Activated T-cell treated with anti-CD3 and anti-CD28 coated beads, Interleukin-2, amount 50 U/mL, for 24 hours (primary cell): Measurements from ENCODE around the gene ALPI.
"Not testable (repeated sequence)": the region's sequence is repeated elsewhere in the genome, so short reads cannot be mapped to it uniquely, and the experiment has no call there.

Experiments
- DNase-seq: peaks from one replicate; pipeline ENCODE4 v3.0.0-alpha.2; 2020
- H3K27ac Mint-ChIP-seq: 2 replicates; pipeline ENCODE4 v1.8.0; 2020; ENCODE audit warnings: mild to moderate bottlenecking, mixed read lengths
- H3K27me3 Mint-ChIP-seq: 2 replicates; pipeline ENCODE4 v1.8.0; 2020; ENCODE audit warnings: mixed read lengths
- H3K36me3 Mint-ChIP-seq: 2 replicates; pipeline ENCODE4 v1.8.0; 2020; ENCODE audit warnings: low read depth, mixed read lengths
- H3K4me1 Mint-ChIP-seq: 2 replicates; pipeline ENCODE4 v1.8.0; 2020; ENCODE audit warnings: low read depth, mixed read lengths
- H3K4me3 Mint-ChIP-seq: 2 replicates; pipeline ENCODE4 v1.8.0; 2020; ENCODE audit warnings: mild to moderate bottlenecking, moderate library complexity, mixed read lengths
- H3K9me3 Mint-ChIP-seq: 2 replicates; pipeline ENCODE4 v1.8.0; 2020; ENCODE audit warnings: mixed read lengths

The ALPI gene

DNA sequence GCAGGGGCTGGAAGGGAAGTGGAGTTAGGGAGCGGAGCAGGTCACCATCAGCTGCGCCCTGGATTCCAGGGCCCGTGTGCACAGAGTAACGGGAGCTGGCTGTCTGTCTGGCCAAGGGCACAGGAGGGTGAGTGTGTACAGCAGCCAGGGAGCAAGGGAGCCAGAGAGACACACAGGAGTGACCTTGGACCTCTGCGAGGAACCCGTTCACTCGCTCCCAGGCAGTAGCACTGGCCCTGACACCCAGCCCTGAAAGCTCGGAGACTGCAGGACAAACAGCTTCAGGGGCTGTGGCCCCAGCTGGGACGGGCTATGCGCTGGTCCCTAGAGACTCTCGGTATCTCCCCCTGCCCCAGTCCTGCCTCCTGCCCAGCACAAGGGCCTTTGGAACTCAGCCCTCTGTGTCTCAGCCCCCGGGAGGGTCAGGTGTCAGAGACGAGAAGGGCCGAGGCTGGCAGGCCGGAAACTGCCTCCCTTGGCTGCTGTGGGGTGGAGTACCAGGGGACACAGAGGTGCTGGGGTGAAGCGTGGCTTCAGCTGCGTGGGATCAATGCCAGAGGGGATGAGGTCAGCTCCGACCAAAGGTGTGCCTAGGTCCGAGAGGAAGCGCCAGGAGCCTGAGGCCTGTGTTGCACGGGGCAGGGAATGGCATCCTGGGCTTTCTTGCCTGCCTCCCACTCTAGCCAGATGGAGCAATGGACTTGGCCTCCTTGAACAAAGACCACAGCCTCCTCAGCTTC, 12.1 kb upstream of the ALPI start:
- H3K27me3 Mint-ChIP-seq, DNase-seq, H3K36me3 Mint-ChIP-seq, H3K4me3 Mint-ChIP-seq, H3K9me3 Mint-ChIP-seq: not testable (repeated sequence)
- Mint-ChIP-seq H3K4me1 (peaks cover 10% of the 10 kb centered on the region), H3K27ac (peak overlapping the region; percentile 33)

DNA sequence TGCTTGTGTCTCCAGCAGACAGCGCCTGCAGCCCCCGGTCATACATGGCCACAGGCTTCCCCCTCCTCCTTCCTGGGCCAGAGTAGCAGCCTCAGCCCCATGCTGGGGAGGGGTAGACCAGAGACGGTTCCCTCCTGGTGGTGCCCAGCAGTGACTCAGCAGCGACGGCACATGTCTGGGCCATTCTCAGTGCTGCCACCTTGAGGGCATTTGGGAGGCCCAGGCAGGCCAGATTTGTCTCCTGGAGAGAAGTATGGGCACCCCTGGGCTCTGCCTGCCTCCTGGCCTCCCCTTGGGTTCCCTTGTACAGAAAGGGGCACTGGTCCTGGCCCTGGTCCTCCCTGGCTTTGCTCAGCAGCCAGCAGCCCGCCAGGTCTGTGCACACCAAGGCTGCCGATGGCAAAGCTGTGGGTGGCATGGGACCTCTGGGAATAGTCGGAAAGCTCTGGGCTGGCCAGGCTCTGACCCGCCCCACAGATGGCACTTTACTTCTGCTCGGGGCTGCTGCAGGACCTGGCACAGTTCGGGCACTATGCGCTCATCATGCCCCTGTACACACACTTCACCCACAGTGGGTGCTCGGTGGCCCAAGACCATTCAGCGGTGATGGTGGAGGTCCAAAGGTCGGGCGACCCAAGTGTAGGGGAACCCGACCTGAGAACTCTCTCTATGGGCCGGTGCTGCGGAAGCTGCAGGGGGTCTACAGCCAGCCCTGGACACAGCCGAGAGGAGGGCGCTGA, 11.4 kb upstream of the ALPI start:
- Mint-ChIP-seq H3K36me3 (no peaks in the 10 kb centered on the region), H3K9me3 (no peaks in the 10 kb centered on the region), H3K4me1 (peaks cover 10% of the 10 kb centered on the region), H3K4me3 (no peak overlapping the region), H3K27ac (peak overlapping the region; percentile 33), H3K27me3 (peaks cover 2% of the 10 kb centered on the region)
- DNase-seq: peak; percentile 80

- not testable (repeated sequence) for H3K27ac Mint-ChIP-seq, DNase-seq, H3K36me3 Mint-ChIP-seq, H3K27me3 Mint-ChIP-seq, H3K4me1 Mint-ChIP-seq, H3K4me3 Mint-ChIP-seq, H3K9me3 Mint-ChIP-seq
Measured at GRCh38 chr2:232445149-232445885, 10.6 kb upstream of the ALPI start.

DNA sequence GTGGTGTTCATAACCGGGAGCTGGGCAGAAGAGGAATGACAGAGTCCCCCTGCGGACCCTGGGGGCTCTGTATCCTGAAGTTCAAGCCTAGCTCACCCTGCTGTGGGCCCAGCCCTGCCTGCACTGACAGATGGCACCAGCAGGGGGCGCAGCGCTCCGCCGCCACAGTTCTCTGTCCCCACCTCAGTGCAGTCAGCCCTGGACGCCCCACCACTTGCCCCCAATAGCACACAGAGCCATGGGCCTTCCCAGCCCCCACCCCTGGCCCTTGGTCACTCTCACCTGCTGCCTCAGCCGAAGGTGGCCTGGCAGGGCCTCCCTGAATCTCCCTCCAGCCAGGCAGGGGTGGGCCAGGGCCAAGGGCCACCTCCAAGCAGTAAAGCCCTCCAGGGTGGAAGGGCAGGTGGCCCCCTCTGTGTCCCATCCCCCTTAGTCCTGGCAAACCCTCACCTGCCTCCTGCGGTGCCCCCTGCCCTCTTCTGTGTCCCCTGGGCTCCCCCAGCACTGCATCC, 9.6 kb upstream of the ALPI start:
- H3K4me1 Mint-ChIP-seq, H3K4me3 Mint-ChIP-seq, H3K27ac Mint-ChIP-seq, H3K27me3 Mint-ChIP-seq, H3K9me3 Mint-ChIP-seq, H3K36me3 Mint-ChIP-seq, DNase-seq: not testable (repeated sequence)

DNA sequence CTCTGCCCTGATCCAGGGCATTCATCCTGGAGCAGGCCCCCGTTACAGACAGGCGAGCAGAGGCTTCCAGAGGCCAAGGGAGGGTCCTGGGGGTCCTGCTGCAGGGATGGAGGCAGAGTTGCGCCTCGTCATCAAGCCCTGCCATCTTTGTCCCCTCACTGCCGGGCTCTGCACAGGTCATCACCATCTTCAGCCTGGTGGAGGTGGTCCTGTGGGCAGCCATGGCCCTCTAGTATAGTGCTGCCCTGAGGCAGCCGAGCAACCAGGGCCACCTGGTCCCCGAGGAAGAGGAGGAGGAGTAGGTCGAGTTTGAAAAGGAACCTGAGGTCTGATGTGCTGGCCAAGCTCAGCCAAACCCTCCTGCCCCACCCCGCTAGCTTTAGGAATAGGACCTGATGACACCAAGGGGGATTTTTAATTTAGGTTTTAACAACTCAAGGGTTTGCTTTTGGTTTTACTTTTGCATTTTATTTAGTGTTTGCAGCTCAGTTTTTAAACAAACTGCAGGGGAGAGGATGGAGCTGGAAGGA, 8.8 kb upstream of the ALPI start:
- H3K4me1 Mint-ChIP-seq: peaks cover 3% of the 10 kb centered on the region
- H3K4me3 Mint-ChIP-seq: no peak overlapping the region
- no peaks in the 10 kb centered on the region for H3K36me3 Mint-ChIP-seq
- H3K27ac Mint-ChIP-seq: no peak overlapping the region
- no peaks in the 10 kb centered on the region for H3K27me3 Mint-ChIP-seq
- no peak for DNase-seq
- no peaks in the 10 kb centered on the region for H3K9me3 Mint-ChIP-seq

DNA sequence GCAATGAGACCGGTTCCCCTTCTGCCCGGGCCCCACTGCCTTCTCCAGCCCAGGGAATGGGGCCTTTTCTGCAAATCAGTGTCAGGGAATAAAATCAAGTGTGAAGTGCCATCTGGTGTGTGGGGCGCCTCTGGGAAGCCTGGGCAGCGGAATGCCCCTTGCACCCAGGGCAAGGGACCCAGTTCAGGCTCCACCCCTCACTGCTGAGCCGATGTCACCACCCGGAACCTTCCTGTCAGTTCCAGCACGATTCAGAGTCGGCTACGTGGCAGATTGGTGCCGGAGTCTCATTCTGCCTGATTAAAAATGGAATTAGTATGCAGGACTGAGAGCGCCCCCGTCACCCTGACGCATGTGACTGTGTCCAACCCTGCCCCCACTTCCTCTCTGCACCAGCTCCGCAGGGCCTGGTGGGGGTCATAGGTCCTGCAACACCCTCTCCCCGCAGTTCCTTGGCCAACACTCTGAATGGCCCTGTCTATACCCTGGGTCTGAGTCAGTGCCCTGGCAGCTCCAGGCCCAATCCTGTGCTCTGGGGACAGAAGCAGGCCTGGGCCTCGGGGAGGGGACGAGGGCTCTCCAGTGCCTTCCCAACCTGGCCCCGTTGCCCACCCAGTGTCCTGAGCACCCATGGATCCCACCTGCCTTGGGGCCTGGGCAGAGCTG, 8.2 kb upstream of the ALPI start:
- no peak overlapping the region for H3K27ac Mint-ChIP-seq
- no peaks in the 10 kb centered on the region for H3K27me3 Mint-ChIP-seq
- H3K36me3 Mint-ChIP-seq: no peaks in the 10 kb centered on the region
- no peak for DNase-seq
- H3K4me1 Mint-ChIP-seq: peaks cover 3% of the 10 kb centered on the region
- H3K9me3 Mint-ChIP-seq: no peaks in the 10 kb centered on the region
- H3K4me3 Mint-ChIP-seq: no peak overlapping the region

DNA sequence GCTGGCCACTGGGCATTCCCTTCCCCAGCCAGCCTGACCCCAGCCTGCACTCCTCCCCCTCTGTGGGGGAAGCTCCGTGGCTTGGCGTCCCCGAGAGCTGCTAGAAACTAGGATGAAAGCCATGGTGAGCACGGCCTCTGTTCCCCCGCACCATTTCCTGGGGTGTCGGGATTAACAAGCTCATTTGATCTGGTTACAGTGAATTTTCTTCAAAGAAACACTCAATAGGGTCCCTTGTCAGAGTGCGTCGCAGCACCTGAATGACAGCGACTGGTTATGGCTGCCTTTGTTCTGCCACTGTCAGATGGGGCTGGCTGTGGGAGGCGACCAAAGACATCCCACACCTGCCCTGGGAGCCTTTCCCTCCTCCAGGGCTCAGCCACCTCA, 7.7 kb upstream of the ALPI start:
- Mint-ChIP-seq H3K4me1 (peaks cover 3% of the 10 kb centered on the region), H3K27ac (no peak overlapping the region), H3K9me3 (no peaks in the 10 kb centered on the region), H3K4me3 (no peak overlapping the region), H3K36me3 (no peaks in the 10 kb centered on the region), H3K27me3 (no peaks in the 10 kb centered on the region)
- DNase-seq: no peak

DNA sequence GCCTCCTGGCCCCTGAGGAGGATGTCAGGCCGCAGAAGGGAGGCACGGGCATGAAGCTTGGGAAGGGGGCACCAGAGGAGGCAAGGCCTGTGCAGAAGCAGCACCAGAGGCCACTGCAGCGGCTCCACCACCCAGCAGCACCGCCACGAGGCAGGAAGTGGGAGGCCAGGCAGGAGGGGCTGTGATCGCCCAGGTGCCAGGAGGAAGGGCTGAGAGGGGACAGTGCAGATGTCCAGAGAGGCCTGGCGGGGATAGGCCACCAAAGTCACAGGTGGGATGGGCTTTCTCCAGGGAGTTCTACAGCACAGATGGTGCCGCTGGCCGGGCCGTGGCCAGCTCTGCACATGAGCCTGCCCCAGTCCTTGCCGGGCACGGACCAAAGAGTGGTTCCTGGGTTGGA, 6.0 kb upstream of the ALPI start:
- H3K9me3 Mint-ChIP-seq: no peaks in the 10 kb centered on the region
- H3K36me3 Mint-ChIP-seq: no peaks in the 10 kb centered on the region
- no peak overlapping the region for H3K4me3 Mint-ChIP-seq
- peaks cover 1% of the 10 kb centered on the region for H3K4me1 Mint-ChIP-seq
- no peaks in the 10 kb centered on the region for H3K27me3 Mint-ChIP-seq
- DNase-seq: no peak
- no peak overlapping the region for H3K27ac Mint-ChIP-seq

DNA sequence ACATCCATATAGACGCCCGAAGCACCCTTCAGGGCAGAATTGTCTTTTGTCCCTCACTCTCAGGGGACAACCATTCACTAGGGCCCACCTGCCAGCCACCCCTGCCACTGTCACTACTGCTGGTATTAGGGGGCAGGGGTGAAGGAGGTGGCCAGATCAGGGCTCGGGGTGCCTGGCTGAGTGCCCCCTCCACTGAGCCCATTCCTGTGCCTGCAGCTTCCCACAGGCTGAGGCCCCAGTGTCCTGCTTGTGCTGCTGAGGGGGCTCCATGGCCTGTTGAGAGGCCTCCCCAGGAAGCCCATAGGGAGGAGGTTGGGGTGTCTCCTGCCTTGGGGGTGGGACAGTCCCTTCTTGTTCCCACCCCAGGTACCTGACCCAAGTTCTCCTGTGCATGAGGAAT, 4.3 kb upstream of the ALPI start:
- not testable (repeated sequence) for H3K9me3 Mint-ChIP-seq, H3K36me3 Mint-ChIP-seq, H3K4me1 Mint-ChIP-seq, H3K27ac Mint-ChIP-seq, DNase-seq, H3K27me3 Mint-ChIP-seq, H3K4me3 Mint-ChIP-seq

- Mint-ChIP-seq H3K27ac (no peak overlapping the region), H3K9me3 (no peaks in the 10 kb centered on the region), H3K36me3 (no peaks in the 10 kb centered on the region), H3K4me3 (no peak overlapping the region), H3K27me3 (peaks cover 27% of the 10 kb centered on the region), H3K4me1 (no peaks in the 10 kb centered on the region)
- no peak for DNase-seq
Measured at GRCh38 chr2:232454630-232455029, 1.3 kb upstream of the ALPI start.

DNA sequence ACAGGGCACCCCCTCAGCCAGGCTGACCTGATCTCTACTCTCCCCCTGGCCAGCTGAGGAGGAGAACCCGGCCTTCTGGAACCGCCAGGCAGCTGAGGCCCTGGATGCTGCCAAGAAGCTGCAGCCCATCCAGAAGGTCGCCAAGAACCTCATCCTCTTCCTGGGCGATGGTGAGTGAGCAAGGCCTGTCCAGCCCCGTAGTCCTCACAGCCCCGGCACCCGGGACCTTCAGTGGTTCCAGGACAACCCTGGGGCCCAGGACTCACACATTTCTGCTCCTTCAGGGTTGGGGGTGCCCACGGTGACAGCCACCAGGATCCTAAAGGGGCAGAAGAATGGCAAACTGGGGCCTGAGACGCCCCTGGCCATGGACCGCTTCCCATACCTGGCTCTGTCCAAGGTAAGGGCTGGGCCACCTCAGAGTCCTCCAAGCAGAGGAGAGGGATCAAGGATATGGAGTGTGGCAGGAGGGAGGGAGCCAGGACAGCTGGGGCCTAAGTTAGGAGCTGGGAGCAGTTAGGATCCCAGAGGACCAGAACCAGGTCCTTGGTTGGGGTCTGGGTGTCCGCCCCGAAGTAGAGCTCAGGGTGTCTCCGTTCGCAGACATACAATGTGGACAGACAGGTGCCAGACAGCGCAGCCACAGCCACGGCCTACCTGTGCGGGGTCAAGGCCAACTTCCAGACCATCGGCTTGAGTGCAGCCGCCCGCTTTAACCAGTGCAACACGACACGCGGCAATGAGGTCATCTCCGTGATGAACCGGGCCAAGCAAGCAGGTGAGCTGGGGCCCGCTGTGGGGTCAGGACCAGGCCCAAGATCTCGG, 555 bp downstream of the ALPI start:
- no peak overlapping the region for H3K27ac Mint-ChIP-seq
- no peaks in the 10 kb centered on the region for H3K36me3 Mint-ChIP-seq
- peaks cover 31% of the 10 kb centered on the region for H3K27me3 Mint-ChIP-seq
- no peak overlapping the region for H3K4me3 Mint-ChIP-seq
- peak; percentile 8 for DNase-seq
- no peaks in the 10 kb centered on the region for H3K4me1 Mint-ChIP-seq
- H3K9me3 Mint-ChIP-seq: no peaks in the 10 kb centered on the region

DNA sequence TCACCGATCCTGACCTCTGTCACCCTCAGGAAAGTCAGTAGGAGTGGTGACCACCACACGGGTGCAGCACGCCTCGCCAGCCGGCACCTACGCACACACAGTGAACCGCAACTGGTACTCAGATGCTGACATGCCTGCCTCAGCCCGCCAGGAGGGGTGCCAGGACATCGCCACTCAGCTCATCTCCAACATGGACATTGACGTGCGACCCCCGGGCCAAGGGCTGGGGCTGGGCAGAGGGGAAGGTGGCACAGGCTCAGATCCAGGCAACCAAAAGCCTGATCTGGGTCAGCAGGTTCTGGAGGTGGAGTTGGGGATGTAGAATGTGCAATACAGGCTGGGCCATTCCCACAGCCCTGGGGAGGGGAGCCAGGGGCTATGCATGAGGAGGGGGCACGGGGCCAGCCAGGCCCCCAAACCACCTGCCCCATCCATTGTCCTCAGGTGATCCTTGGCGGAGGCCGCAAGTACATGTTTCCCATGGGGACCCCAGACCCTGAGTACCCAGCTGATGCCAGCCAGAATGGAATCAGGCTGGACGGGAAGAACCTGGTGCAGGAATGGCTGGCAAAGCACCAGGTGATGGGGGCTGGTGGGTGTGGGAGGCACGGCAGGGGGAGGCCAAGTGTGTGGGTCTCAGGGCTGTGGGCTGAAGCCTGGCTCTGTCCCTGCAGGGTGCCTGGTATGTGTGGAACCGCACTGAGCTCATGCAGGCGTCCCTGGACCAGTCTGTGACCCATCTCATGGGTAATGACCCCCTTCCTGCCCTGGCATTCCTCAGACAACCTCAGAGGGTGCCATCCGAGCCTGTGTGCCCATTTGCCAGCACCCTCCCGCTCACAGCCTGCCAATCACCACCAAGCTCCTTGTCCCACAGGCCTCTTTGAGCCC, 1.4 kb downstream of the ALPI start:
- Mint-ChIP-seq H3K27ac (no peak overlapping the region), H3K9me3 (no peaks in the 10 kb centered on the region), H3K4me1 (no peaks in the 10 kb centered on the region), H3K4me3 (no peak overlapping the region), H3K27me3 (peaks cover 31% of the 10 kb centered on the region), H3K36me3 (no peaks in the 10 kb centered on the region)
- DNase-seq: peak; percentile 13
